Mucosa of descending colon (tissue), 3 donors: Measurements from ENCODE around the gene ATF7IP. TPM values are rescaled to one million over a fixed set of nuclear protein-coding genes. Genes with fewer than 3 reads are reported as not detected.
A peak's percentile ranks its signal among the peaks of the same experiment; 100 is the strongest.
"Not testable (repeated sequence)": the region's sequence is repeated elsewhere in the genome, so short reads cannot be mapped to it uniquely, and the experiment has no call there.

Source experiments
- ATAC-seq: fragments of 200-7000 bp; cut with Tn5 transposase; one replicate; pipeline ENCODE4 v1.9.1; 2020; ENCODE audit warnings: mild to moderate bottlenecking, moderate library complexity
- DNase-seq, 3 donors: peaks; one replicate each; pipeline ENCODE4 v3.0.0-alpha.2; 2020
- H3K36me3 ChIP-seq: fragments of 200-600 bp; one replicate; pipeline ENCODE4 v1.8.0; 2021; ENCODE audit warnings: low read depth, mild to moderate bottlenecking
- H3K4me1 ChIP-seq: fragments of 200-600 bp; one replicate; pipeline ENCODE4 v1.8.0; 2021; ENCODE audit warnings: low read depth, mild to moderate bottlenecking
- H3K4me3 ChIP-seq: fragments of 200-600 bp; one replicate; pipeline ENCODE4 v1.8.0; 2021; ENCODE audit warnings: mild to moderate bottlenecking
- H3K9me3 ChIP-seq: fragments of 200-600 bp; one replicate; pipeline ENCODE4 v1.8.0; 2021; ENCODE audit warnings: mild to moderate bottlenecking
- intact Hi-C, 2 donors: fragments of 100-400 bp; cut with DNase I in 1 of 2; cut with micrococcal nuclease in 1 of 2; formaldehyde crosslinking; loops; one replicate each; pipeline versions ENCODE4 v1.11.0 to v1.11.1; 2022; cut with DNase I, micrococcal nuclease
- total RNA-seq, 3 donors: library from RNA; stranded (reverse); fragmentation: NEBNext Ultra II Directional in 2 of 3; extraction: Animal tissue kit (Norgen Biotek cat#: 25700) in 2 of 3; gene quantifications; one replicate each; pipeline versions ENCODE4 v1.2.1 to v1.2.4, GENCODE V29; 2021 to 2023
- TF ChIP-seq, protein P1 (sequence below): fragments of 200-600 bp; IDR thresholded peaks from one replicate; pipeline ENCODE4 v1.8.0; 2022; ENCODE audit warnings: antibody characterized with exemption, mild to moderate bottlenecking
- donor health status: DM: no; HTN: no; CAD: no; lungs with moderate emphysema.
- donor health status: DM: no; HTN: no; CAD: no.
- donor health status: DM: no; HTN: yes; CAD: no.

The ATF7IP gene
- total RNA-seq, 3 donors from 2014 or later, result 40.3 to 84.1 (median 63.2) TPM

DNA sequence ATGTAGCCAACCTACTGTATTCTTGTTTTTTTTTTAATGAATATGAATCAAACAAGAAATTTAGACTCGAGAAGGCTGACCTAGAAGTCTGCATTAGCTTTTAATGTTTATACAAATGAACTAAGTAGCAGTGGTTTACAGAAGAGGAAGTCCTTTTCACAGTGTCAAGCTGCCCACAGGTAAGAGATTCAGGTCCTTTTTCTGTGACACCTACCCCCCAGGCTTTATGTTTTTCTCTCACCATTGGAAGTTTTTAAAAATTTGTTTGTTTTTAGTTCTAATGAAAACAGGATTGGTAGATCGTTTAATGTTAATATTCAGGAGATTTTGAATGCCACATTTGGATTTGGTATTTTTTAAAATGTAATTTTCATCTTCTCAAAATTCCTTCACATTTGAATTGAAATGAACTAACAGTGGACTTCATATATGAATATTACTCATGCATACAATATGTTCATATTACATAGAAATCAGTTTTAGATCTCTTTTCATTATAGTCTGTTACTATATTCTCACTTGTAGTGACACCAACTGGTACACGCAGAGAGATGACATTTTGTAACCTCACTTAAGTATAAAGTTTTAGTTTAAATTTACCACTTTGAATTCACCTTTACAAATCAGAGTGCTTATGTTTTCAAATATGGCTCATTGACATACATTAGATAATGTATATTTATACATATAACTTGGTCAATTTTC, 29.7 kb downstream of the ATF7IP start:
- peak; percentile 52 for ATAC-seq
- no peak for DNase-seq
- no peaks in the 10 kb centered on the region for H3K9me3 ChIP-seq
- no peaks in the 10 kb centered on the region for H3K36me3 ChIP-seq
- TF ChIP-seq, protein P1, sequence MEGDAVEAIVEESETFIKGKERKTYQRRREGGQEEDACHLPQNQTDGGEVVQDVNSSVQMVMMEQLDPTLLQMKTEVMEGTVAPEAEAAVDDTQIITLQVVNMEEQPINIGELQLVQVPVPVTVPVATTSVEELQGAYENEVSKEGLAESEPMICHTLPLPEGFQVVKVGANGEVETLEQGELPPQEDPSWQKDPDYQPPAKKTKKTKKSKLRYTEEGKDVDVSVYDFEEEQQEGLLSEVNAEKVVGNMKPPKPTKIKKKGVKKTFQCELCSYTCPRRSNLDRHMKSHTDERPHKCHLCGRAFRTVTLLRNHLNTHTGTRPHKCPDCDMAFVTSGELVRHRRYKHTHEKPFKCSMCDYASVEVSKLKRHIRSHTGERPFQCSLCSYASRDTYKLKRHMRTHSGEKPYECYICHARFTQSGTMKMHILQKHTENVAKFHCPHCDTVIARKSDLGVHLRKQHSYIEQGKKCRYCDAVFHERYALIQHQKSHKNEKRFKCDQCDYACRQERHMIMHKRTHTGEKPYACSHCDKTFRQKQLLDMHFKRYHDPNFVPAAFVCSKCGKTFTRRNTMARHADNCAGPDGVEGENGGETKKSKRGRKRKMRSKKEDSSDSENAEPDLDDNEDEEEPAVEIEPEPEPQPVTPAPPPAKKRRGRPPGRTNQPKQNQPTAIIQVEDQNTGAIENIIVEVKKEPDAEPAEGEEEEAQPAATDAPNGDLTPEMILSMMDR, result no peak
- peaks cover 9% of the 10 kb centered on the region for H3K4me1 ChIP-seq
- H3K4me3 ChIP-seq, result no peak overlapping the region
- intact Hi-C loops, result no loop called here

DNA sequence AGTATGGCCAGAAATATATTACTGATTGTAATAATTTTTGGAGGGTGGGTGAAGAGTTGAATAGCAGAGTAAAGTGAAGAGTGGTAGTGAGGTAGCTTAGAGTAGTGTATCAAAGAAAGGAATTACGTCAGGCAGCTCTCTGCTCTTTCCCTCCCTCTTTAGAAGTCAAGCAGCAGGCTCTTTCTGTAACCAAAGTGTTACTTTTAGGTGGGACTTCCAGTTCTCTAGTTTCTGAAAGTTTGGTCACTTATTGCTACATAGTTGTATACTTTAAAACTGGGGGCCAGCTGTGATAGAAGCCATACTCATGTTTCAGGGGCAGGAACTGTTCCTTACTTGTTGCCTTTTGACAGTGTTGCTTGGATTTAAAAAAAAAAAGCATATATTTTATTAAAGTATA, 30.6 kb downstream of the ATF7IP start:
- H3K9me3 ChIP-seq, result no peaks in the 10 kb centered on the region
- peak; percentile 71 for ATAC-seq
- H3K36me3 ChIP-seq, result no peaks in the 10 kb centered on the region
- H3K4me1 ChIP-seq, result peaks cover 9% of the 10 kb centered on the region
- TF ChIP-seq, protein P1, result no peak
- intact Hi-C loops, result no loop called here
- DNase-seq, result no peak
- H3K4me3 ChIP-seq, result no peak overlapping the region

DNA sequence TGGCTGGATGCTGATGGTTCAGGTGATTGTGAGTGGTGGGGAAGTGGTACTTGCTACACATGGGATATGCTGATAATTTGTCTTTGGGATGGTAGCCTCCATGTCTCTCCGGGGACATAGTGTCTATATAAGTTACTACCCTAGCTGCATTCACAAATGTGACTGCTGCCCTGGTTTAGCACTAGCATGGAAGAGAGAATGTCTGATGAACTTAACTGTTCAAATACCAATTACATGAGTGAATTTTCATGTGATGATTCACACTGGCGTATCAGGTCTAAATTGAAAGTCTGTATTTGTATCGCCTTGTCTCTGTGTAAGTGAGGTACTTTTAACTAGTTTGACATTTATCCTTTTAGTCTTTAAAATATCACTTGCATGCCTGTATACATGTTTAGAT, 34.4 kb downstream of the ATF7IP start:
- H3K4me3 ChIP-seq, result no peak overlapping the region
- TF ChIP-seq, protein P1, result no peak
- ATAC-seq, result no peak
- no peaks in the 10 kb centered on the region for H3K9me3 ChIP-seq
- no peaks in the 10 kb centered on the region for H3K36me3 ChIP-seq
- DNase-seq, result no peak
- peaks cover 15% of the 10 kb centered on the region for H3K4me1 ChIP-seq
- intact Hi-C loops, result no loop called here

DNA sequence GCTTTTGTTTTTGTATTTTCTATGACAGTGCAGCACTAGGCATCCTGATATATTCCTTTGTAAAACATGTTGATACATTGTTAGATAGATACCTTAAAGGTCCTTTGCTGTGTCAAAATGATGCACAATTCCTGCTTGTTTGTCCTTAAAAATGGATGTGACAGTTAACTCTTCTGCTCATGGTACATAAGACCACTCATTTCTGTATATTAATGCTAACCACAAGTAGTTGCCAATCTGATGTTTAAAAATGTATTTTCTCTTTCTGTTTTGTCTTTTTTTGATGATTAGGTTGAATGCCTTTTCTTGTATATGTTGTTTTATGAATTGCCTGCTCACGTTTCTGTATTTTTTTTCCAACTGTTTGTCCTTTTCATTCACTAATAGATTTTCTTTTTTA, 35.1 kb downstream of the ATF7IP start:
- no peak for DNase-seq
- Histone ChIP-seq H3K9me3 (no peaks in the 10 kb centered on the region), H3K36me3 (no peaks in the 10 kb centered on the region), H3K4me3 (no peak overlapping the region), H3K4me1 (peaks cover 17% of the 10 kb centered on the region)
- intact Hi-C loops, result no loop called here
- TF ChIP-seq, protein P1, result no peak
- no peak for ATAC-seq

DNA sequence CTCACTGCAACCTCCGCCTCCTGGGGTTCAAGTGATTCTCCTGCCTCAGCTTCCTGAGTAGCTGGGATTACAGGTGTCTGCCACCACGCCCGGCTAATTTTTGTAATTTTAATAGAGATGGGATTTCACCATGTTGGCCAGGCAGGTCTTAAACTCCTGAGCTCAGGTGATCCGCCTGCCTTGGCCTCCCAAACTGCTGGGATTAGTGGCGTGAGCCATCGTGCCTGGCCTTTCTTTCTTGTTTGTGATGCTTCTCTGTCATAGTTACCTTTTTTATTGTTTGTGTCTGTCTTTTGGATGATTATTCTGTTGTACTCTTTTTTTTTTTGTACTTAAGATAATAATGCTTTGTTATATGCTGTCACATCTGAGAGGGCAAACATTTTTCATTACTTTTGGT, 35.8 kb downstream of the ATF7IP start:
- intact Hi-C loops, H3K36me3 ChIP-seq, ATAC-seq, H3K9me3 ChIP-seq, H3K4me3 ChIP-seq, DNase-seq: not testable (repeated sequence)
- peaks cover 17% of the 10 kb centered on the region for H3K4me1 ChIP-seq

DNA sequence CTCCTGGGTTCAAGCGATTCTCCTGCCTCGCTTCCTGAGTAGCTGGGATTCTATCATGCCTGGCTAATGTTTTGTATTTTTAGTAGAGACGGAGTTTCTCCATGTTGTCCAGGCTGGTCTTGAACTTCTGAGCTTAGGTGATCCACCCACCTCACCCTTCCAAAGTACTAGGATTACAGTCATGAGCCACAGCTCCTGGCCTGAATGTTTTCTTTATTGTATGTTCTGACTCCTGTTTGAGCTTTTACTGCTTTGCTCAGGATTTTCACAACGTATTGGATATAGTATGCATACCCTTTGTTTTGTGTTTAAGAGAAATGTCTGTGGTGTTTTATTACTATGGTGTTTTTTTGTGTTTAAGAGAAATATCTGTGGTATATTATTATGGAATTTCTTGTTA, 37.2 kb downstream of the ATF7IP start:
- TF ChIP-seq, protein P1, result no peak
- ATAC-seq (peak; percentile 28), DNase-seq (no peak)
- Histone ChIP-seq H3K4me1 (peaks cover 17% of the 10 kb centered on the region), H3K4me3 (no peak overlapping the region), H3K9me3 (no peaks in the 10 kb centered on the region), H3K36me3 (no peaks in the 10 kb centered on the region)
- intact Hi-C loops, result no loop called here
